Measurements from ENCODE around the gene EAF2. TPM values are rescaled to one million over a fixed set of nuclear protein-coding genes. Genes with fewer than 3 reads are reported as not detected.

EAF2 gene
- total RNA-seq, 1 donor from 2014 or later = 35.2 TPM

Other genes starting within 250 kb of the EAF2 start
- gene FBXO40, start 241.8 kb upstream of the EAF2 start, total RNA-seq = not detected in 2 replicates
- 336 and 340 TPM in 2 replicates for gene HCLS1, start 174.3 kb upstream of the EAF2 start, total RNA-seq
- 33.2 and 34.5 TPM in 2 replicates for gene GOLGB1, start 85.5 kb upstream of the EAF2 start, total RNA-seq
- gene IQCB1, start 149 bp upstream of the EAF2 start, total RNA-seq = 35.3 and 37.1 TPM in 2 replicates
- 10.8 and 11.3 TPM in 2 replicates for gene SLC15A2, start 59.2 kb downstream of the EAF2 start, total RNA-seq
- gene ILDR1, start 187.0 kb downstream of the EAF2 start, total RNA-seq = 0.43 TPM in 2 replicates
- gene CD86, start 220.2 kb downstream of the EAF2 start, total RNA-seq = 9.3 and 12.4 TPM in 2 replicates